Smooth muscle cell (in vitro differentiated cells): ENCODE results near the gene U2AF1. TPM values are rescaled to one million over a fixed set of nuclear protein-coding genes. Genes with fewer than 3 reads are reported as not detected.
"Not testable (repeated sequence)": the region's sequence is repeated elsewhere in the genome, so short reads cannot be mapped to it uniquely, and the experiment has no call there.

Source experiments
- DNase-seq: peaks from one replicate; lab custom pipeline; 2025; ENCODE audit not compliant: unreplicated experiment; lab: John Stamatoyannopoulos, UW
- H2AFZ ChIP-seq: fragments of 200-600 bp; sonication (generic); 2 replicates; pipeline ENCODE4 v1.6.0; 2016; ENCODE audit warnings: antibody characterized with exemption, low read depth, mild to moderate bottlenecking
- H3F3A ChIP-seq: fragments of 200-600 bp; sonication (generic); 2 replicates; pipeline ENCODE4 v1.6.0; 2017; ENCODE audit warnings: antibody characterized with exemption, low read depth
- H3K27ac ChIP-seq: fragments of 200-600 bp; sonication (generic); 2 replicates; pipeline ENCODE4 v1.5.1; 2016; ENCODE audit warnings: low read depth, mild to moderate bottlenecking
- H3K27me3 ChIP-seq: fragments of 200-600 bp; sonication (generic); 2 replicates; pipeline ENCODE4 v1.6.1; 2016; ENCODE audit warnings: low read depth, mild to moderate bottlenecking
- H3K36me3 ChIP-seq: fragments of 200-600 bp; sonication (generic); 2 replicates; pipeline ENCODE4 v1.5.1; 2016; ENCODE audit warnings: low read depth
- H3K4me1 ChIP-seq: fragments of 200-600 bp; sonication (generic); 2 replicates; pipeline ENCODE4 v1.5.1; 2016; ENCODE audit warnings: low read depth
- H3K4me2 ChIP-seq: fragments of 200-600 bp; sonication (generic); 2 replicates; pipeline ENCODE4 v1.6.0; 2016; ENCODE audit warnings: mild to moderate bottlenecking
- H3K4me3 ChIP-seq: fragments of 200-600 bp; sonication (generic); 2 replicates; pipeline ENCODE4 v1.5.1; 2016; ENCODE audit warnings: mild to moderate bottlenecking
- H3K79me2 ChIP-seq: fragments of 200-600 bp; sonication (generic); 2 replicates; pipeline ENCODE4 v1.6.0; 2016; ENCODE audit warnings: low read depth, mild to moderate bottlenecking
- H3K9ac ChIP-seq: fragments of 200-600 bp; sonication (generic); 2 replicates; pipeline ENCODE4 v1.6.0; 2016; ENCODE audit warnings: low read depth
- H3K9me3 ChIP-seq: fragments of 200-600 bp; sonication (generic); replicated peaks from 2 replicates; pipeline ENCODE4 v1.5.1; 2016; ENCODE audit warnings: low read depth
- H4K20me1 ChIP-seq: fragments of 200-600 bp; sonication (generic); 2 replicates; pipeline ENCODE4 v1.6.0; 2016; ENCODE audit warnings: low read depth
- WGBS: methylation state at CpG from one replicate; pipeline ENCODE4 v1.1.7; 2016; ENCODE audit warnings: low lambda C conversion rate; 5-methylcytosine and 5-hydroxymethylcytosine counted together
- polyA plus RNA-seq: library from polyadenylated mRNA; unstranded; fragments of >200 nt; fragmentation: Nextera tagmentation; extraction: Ambion mirVana; gene quantifications from 2 replicates; pipeline ENCODE4 v1.2.1, GENCODE V29; 2016
- total RNA-seq: library from RNA; depleted of rRNA; stranded (reverse); fragments of >200 nt; gene quantifications from 2 replicates; pipeline ENCODE4 v1.2.3, GENCODE V29; 2014

U2AF1 gene
- total and polyA plus RNA-seq, 2 experiments from 2014 or later: 55.3 to 67.3 TPM

DNA sequence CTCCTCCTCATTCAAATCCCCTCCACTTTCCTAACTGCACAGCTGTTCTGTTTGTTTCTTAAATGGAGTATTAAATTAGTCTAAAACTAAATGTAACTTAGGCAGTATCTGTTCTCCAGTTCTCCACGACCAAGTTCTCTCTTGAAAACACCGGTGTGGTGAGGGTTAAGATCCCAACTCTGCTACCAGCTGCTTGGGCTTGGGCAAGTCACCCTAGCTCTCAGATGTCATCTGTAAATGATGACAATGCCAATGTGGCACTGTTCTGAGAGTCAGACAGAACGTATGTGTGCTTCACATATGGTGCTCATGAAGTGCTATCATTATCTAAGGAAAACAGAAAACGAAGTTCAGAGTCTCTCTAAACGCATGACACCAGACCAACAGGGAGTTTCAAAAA, 2.7 kb downstream of the U2AF1 start:
- not testable (repeated sequence) for H3K27ac ChIP-seq, H3K27me3 ChIP-seq, H4K20me1 ChIP-seq, H3K4me1 ChIP-seq, H3F3A ChIP-seq, H3K9me3 ChIP-seq, H3K79me2 ChIP-seq, DNase-seq, H3K36me3 ChIP-seq, H2AFZ ChIP-seq, H3K4me3 ChIP-seq, H3K9ac ChIP-seq, H3K4me2 ChIP-seq
- WGBS: 100% methylated on average over 2 of the region's 5 CpGs

GRCh38 chr21:43102281-43102680, 5.1 kb downstream of the U2AF1 start:
- no CpG with 5 or more reads among the region's 4 CpGs for WGBS
- H4K20me1 ChIP-seq, H3K4me2 ChIP-seq: not testable (repeated sequence)

DNA sequence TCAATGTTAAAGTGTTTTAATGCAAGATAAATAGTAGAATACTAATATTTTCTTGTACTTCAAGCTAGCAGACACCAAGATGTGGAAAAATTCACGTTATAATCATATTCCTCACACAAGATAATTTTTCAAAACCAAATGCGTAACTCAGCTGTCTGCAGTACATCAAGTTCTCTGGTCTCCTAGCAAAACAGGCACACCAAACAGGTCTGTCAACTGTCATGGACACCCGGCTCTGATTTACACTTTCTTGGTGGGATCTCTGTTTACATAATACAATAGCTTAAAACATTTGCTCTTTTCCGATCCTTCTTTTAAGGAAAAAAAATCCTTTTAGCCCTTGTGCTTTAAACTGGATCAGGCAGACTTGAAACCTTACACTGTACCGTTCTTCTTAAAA, 5.7 kb downstream of the U2AF1 start:
- H4K20me1 ChIP-seq, H3K9ac ChIP-seq, H3F3A ChIP-seq, DNase-seq, H3K9me3 ChIP-seq, H3K79me2 ChIP-seq, H3K36me3 ChIP-seq, H3K4me3 ChIP-seq, H3K27me3 ChIP-seq, H3K4me1 ChIP-seq, H3K4me2 ChIP-seq, H3K27ac ChIP-seq, H2AFZ ChIP-seq: not testable (repeated sequence)
- WGBS: no CpG with 5 or more reads among the region's 5 CpGs

More at GRCh38 chr21:43102281-43102680, 5.1 kb downstream of the U2AF1 start:
- not testable (repeated sequence) for H3K4me1 ChIP-seq, H3K9me3 ChIP-seq, H3K79me2 ChIP-seq, H3K9ac ChIP-seq, H3K27ac ChIP-seq, H2AFZ ChIP-seq, DNase-seq, H3K36me3 ChIP-seq, H3K4me3 ChIP-seq, H3K27me3 ChIP-seq, H3F3A ChIP-seq

DNA sequence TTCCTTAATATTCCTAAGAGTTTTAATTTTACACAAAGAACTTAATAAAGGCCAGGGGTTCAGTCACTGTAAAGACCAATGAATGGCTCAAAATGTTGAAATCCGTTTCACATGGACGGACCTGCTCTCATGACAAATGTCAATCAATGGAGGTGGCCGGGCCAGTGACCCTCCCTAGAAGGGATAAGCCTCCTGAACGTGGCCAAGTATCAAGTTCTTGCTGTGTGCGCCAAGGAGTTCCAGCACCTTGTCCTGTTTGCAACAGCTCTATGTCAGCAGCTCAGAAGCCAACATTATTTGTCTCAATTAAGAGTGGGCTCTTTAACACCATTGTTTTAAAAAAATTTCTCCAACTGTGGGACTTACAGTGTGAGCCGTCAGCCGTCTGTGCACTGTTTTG, 6.4 kb downstream of the U2AF1 start:
- no CpG with 5 or more reads among the region's 7 CpGs for WGBS
- H3K27me3 ChIP-seq, H3K9me3 ChIP-seq, H3K4me1 ChIP-seq, H3F3A ChIP-seq, H3K79me2 ChIP-seq, H3K9ac ChIP-seq, H2AFZ ChIP-seq, H3K4me2 ChIP-seq, H3K27ac ChIP-seq, H3K4me3 ChIP-seq, DNase-seq, H4K20me1 ChIP-seq, H3K36me3 ChIP-seq: not testable (repeated sequence)

DNA sequence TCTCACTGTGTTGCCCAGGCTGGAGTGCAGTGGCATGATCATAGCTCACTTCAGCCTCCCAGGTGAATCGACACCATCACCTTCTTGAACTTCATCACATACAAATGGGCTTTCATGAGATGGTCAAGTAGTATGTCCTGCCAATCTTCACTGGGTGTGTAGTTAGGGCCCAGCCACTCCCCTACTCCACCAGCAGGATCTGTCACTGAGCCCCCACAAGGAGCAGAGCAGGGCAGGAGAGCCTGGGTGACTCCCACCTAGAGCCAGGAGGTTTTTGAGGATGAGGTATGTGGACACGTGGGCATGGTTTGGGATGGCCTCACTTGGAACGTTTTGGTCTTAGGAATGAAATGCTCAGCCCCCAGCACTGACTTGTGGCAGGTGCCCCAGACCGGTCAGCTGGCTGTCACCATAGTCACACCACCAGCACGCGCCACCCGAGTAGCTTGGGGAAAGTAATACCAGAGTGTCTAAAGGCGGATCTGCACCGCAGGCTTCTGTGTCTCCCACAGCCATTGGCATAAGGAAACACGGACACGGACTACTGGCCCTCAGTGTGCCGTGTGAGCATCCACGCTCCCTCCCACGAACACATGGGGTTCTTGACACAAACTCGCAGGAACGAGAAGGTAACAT, 15.3 kb downstream of the U2AF1 start:
- H3K9ac ChIP-seq, H3K4me3 ChIP-seq, H4K20me1 ChIP-seq, H3K27me3 ChIP-seq, H3K4me2 ChIP-seq, H3K9me3 ChIP-seq, H2AFZ ChIP-seq, H3K27ac ChIP-seq, H3F3A ChIP-seq, DNase-seq, H3K36me3 ChIP-seq, H3K79me2 ChIP-seq, H3K4me1 ChIP-seq: not testable (repeated sequence)
- WGBS: no CpG with 5 or more reads among the region's 16 CpGs

GRCh38 chr21:43090947-43091346, 16.4 kb downstream of the U2AF1 start:
- WGBS: no CpG with 5 or more reads among the region's 3 CpGs
- H4K20me1 ChIP-seq, DNase-seq: not testable (repeated sequence)

DNA sequence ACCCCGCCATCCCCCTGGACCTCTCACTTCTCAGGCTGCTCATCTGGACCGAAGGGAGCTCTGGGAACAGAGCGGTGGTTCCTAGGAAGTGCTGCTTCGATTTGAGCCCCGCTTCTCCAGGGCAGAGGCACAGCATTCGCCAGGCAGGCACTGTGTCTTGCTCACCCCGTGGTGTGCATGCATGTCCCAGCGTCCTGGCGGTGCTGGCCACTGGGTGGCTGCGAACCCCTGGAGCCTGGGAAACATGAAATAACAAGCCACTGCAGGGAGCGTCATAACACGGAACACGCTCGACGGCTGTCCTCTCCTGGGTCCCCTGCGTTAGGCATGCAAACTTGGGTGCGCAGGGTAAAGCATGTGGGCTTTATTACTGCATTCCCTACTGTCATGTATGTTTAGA, 17.9 kb downstream of the U2AF1 start:
- WGBS: no CpG with 5 or more reads among the region's 17 CpGs
- H3K79me2 ChIP-seq, H3K27me3 ChIP-seq, H3K9me3 ChIP-seq, H3K27ac ChIP-seq, H3K36me3 ChIP-seq, H3K4me2 ChIP-seq, H4K20me1 ChIP-seq, DNase-seq, H3F3A ChIP-seq, H2AFZ ChIP-seq, H3K4me1 ChIP-seq, H3K4me3 ChIP-seq, H3K9ac ChIP-seq: not testable (repeated sequence)

More at GRCh38 chr21:43090947-43091346, 16.4 kb downstream of the U2AF1 start:
- not testable (repeated sequence) for H3F3A ChIP-seq, H3K9me3 ChIP-seq, H3K27me3 ChIP-seq, H3K4me2 ChIP-seq, H3K4me1 ChIP-seq, H3K4me3 ChIP-seq, H3K36me3 ChIP-seq, H2AFZ ChIP-seq, H3K79me2 ChIP-seq, H3K27ac ChIP-seq, H3K9ac ChIP-seq

DNA sequence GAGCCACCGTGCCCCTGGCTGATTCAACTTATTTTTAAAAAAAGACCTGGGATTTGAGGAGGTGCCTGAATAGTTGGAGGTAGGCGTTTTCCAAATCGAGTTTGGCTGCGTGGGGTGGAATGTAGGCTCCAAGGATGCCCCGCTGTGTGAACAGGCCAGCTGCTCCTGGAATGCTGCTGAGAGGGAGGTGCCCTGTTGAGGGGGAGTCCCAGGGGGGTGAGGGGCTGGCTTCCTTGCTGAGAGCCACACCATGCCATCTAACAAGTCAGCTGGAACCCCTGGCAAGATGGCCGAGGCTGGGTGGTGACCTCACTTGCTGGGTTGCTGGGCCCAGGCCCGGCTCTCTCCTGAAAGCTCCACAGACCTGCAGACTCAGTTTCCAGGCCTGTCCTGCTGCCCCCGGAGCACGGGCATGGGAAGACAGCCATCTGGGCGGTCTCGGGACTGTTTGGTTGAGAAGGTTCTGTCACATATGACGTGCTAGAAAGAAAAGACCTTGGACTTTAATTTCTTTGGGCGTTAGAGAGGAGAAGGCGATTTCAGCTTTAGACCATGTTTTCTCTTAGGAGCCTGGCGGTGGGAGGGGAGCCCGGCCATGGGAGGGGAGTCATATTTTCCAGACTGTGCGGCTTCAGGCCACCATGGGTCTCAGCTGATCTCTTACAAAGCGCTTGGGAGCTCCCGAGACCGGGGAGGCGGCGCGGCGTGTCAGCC, 24.6 kb downstream of the U2AF1 start:
- no CpG with 5 or more reads among the region's 24 CpGs for WGBS

More for the DNA sequence above, 24.6 kb downstream of the U2AF1 start:
- not testable (repeated sequence) for H3K36me3 ChIP-seq, H3K9ac ChIP-seq, H4K20me1 ChIP-seq, DNase-seq, H3K27ac ChIP-seq, H3K4me3 ChIP-seq, H3K27me3 ChIP-seq, H3F3A ChIP-seq, H3K4me1 ChIP-seq, H3K4me2 ChIP-seq, H3K9me3 ChIP-seq, H2AFZ ChIP-seq, H3K79me2 ChIP-seq
